Measurements from ENCODE around the gene CSAG3.
"Not testable (repeated sequence)": the region's sequence is repeated elsewhere in the genome, so short reads cannot be mapped to it uniquely, and the experiment has no call there.

Gene CSAG3

GRCh38 chrX:152758918-152759317 lies at the start of gene CSAG3:
Gene CSAG3, plus strand, starts transcription at chrX:152759218.
- DNase-seq, result not testable (repeated sequence)

GRCh38 chrX:152713195-152713594 lies 45.8 kb upstream of the CSAG3 start:
- DNase-seq, result not testable (repeated sequence)

DNA sequence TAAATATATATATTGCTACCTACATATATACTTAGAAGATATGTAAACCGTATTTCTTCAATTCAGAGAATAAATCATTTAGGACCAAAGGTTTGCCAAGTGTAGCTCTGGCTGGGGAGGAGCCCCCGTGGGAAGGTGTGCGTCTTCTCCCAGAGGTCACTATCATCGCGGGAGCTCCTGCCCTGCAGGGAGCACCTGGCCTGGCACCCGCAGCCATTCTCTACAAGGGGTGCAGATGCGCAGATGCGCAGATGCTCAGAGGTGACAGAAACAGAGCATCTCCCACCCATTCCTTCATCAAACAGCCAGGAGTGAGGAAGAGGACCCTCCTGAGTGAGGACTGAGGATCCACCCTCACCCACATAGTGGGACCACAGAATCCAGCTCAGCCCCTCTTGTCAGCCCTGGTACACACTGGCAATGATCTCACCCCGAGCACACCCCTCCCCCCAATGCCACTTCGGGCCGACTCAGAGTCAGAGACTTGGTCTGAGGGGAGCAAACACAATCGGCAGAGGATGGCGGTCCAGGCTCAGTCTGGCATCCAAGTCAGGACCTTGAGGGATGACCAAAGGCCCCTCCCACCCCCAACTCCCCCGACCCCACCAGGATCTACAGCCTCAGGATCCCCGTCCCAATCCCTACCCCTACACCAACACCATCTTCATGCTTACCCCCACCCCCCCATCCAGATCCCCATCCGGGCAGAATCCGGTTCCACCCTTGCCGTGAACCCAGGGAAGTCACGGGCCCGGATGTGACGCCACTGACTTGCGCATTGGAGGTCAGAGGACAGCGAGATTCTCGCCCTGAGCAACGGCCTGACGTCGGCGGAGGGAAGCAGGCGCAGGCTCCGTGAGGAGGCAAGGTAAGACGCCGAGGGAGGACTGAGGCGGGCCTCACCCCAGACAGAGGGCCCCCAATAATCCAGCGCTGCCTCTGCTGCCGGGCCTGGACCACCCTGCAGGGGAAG lies 44.9 kb upstream of the CSAG3 start, which contains the start of gene MAGEA2B:
TSS of gene MAGEA2B (plus strand) at position 814 of the 973 bp plus-strand sequence. CDS start 2,479 bp downstream, outside the sequence.
- not testable (repeated sequence) for DNase-seq

DNA sequence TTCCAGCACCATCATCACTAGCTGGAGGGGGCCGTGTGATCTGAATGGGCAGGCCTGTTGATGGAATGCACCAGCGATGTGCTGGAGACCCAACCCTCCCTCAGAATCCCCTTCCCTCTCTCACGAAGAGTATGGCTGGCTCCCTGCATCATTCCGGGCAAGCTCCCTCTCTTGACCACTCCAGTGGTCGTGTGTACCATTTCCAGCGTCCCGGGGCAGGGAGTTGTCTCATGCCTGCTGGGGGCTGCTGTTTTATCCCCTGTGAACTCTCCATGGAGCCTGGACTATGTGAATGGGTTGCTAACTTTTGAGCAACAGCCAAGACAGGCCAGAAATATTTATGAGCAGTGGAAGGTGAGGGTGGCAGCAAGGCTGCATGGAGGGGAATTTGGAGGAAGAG lies 33.6 kb upstream of the CSAG3 start:
- DNase-seq, result no peak

- no peak for DNase-seq
These were observed 25.6 kb upstream of the CSAG3 start, which contains the start of the genes CSAG1 and MAGEA12 for GRCh38 chrX:152733261-152733975. Gene CSAG1, minus strand, starts transcription at chrX:152733721. Its CDS starts 1,261 bp downstream, at chrX:152732460. Gene MAGEA12, plus strand, starts transcription at chrX:152733757. Its CDS starts 2,405 bp downstream, at chrX:152736162.

DNA sequence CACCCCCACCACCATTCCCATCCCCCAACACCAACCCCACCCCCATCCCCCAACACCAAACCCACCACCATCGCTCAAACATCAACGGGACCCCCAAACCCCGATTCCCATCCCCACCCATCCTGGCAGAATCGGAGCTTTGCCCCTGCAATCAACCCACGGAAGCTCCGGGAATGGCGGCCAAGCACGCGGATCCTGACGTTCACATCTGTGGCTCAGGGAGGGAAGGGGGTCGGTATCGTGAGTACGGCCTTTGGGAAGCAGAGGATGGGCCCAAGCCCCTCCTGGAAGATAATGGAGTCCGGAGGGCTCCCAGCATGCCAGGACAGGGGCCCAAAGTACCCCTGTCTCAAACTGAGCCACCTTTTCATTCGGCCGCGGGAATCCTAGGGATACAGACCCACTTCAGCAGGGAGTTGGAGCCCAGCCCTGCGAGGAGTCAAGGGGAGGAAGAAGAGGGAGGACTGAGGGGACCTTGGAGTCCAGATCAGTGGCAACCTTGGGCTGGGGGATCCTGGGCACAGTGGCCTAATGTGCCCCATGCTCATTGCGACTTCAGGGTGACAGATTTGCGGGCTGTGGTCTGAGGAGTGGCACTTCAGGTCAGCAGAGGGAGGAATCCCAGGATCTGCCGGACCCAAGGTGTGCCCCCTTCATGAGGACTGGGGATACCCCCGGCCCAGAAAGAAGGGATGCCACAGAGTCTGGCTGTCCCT lies 24.7 kb upstream of the CSAG3 start:
- DNase-seq, result not testable (repeated sequence)

DNA sequence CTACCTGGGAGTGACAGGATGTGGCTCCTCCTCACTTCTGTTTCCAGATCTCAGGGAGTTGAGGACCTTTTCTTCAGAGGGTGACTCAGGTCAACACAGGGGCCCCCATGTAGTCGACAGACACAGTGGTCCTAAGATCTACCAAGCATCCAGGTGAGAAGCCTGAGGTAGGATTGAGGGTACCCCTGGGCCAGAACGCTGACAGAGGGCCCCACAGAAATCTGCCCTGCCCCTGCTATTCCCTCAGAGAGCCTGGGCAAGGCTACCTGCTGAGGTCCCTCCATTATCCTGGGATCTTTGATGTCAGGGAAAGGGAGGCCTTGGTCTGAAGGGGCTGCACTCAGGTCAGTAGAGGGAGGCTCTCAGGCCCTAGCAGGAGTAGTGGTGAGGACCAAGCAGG lies 23.9 kb upstream of the CSAG3 start:
- no peak for DNase-seq

DNA sequence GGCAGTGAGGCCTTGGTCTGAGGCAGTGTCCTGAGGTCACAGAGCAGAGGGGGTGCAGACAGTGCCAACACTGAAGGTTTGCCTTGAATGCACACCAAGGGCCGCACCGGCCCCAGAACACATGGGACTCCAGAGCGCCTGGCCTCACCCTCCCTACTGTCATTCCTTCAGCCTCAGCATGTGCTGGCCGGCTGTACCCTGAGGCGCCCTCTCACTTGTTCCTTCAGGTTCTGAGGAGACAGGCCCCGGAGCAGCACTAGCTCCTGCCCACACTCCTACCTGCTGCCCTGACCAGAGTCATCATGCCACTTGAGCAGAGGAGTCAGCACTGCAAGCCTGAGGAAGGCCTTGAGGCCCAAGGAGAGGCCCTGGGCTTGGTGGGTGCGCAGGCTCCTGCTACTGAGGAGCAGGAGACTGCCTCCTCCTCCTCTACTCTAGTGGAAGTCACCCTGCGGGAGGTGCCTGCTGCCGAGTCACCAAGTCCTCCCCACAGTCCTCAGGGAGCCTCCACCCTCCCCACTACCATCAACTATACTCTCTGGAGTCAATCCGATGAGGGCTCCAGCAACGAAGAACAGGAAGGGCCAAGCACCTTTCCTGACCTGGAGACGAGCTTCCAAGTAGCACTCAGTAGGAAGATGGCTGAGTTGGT lies 23.0 kb upstream of the CSAG3 start:
- DNase-seq, result no peak

DNA sequence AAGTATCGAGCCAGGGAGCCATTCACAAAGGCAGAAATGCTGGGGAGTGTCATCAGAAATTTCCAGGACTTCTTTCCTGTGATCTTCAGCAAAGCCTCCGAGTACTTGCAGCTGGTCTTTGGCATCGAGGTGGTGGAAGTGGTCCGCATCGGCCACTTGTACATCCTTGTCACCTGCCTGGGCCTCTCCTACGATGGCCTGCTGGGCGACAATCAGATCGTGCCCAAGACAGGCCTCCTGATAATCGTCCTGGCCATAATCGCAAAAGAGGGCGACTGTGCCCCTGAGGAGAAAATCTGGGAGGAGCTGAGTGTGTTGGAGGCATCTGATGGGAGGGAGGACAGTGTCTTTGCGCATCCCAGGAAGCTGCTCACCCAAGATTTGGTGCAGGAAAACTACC lies 22.5 kb upstream of the CSAG3 start:
- DNase-seq, result not testable (repeated sequence)

DNA sequence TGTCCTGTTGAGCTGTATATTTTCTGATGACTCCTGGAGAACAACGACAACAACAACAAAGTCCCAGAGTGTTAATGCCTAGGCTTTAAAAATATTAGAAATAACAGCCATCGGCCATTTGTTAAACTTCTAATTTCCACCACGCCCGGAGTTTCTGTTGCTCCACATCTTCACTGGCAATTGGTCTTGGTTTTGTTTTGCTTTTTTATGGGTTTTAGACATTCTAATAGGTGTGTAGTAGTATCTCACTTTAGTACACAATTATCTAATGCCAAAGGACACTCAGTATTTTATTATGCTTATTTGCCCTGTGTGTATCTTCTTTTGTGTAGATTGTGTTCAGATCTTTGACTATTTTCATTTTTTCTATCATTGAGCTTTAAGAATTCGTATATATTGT lies 20.5 kb upstream of the CSAG3 start:
- DNase-seq, result no peak

DNA sequence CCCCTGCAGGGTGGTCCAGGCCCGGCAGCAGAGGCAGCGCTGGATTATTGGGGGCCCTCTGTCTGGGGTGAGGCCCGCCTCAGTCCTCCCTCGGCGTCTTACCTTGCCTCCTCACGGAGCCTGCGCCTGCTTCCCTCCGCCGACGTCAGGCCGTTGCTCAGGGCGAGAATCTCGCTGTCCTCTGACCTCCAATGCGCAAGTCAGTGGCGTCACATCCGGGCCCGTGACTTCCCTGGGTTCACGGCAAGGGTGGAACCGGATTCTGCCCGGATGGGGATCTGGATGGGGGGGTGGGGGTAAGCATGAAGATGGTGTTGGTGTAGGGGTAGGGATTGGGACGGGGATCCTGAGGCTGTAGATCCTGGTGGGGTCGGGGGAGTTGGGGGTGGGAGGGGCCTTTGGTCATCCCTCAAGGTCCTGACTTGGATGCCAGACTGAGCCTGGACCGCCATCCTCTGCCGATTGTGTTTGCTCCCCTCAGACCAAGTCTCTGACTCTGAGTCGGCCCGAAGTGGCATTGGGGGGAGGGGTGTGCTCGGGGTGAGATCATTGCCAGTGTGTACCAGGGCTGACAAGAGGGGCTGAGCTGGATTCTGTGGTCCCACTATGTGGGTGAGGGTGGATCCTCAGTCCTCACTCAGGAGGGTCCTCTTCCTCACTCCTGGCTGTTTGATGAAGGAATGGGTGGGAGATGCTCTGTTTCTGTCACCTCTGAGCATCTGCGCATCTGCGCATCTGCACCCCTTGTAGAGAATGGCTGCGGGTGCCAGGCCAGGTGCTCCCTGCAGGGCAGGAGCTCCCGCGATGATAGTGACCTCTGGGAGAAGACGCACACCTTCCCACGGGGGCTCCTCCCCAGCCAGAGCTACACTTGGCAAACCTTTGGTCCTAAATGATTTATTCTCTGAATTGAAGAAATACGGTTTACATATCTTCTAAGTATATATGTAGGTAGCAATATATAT lies 5.0 kb upstream of the CSAG3 start, which contains the start of gene MAGEA2:
TSS of gene MAGEA2 (minus strand) at position 157 of the 965 bp plus-strand sequence. CDS start 2,479 bp downstream, outside the sequence.
- DNase-seq, result not testable (repeated sequence)

- DNase-seq, result not testable (repeated sequence)
These were observed 4.1 kb upstream of the CSAG3 start for GRCh38 chrX:152754871-152755270.

DNA sequence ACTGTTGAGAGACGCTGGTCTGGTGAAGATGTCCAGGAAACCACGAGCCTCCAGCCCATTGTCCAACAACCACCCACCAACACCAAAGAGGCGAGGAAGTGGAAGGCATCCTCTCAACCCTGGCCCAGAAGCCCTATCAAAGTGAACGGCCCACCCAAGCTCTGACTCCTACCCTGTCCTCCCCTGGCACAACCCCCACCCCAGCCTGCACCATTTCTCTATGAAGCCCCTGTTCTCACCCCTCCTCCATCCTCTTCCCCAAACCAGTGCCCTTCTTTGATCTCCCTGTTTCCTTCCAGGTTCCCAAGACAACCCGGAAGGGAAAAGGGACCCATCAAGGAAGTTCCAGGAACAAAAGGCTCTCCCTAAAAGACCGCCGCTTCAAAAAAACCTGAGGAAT lies 526 bp downstream of the CSAG3 start:
- not testable (repeated sequence) for DNase-seq

- not testable (repeated sequence) for DNase-seq
These were observed 2.6 kb downstream of the CSAG3 start for GRCh38 chrX:152761582-152761981.

DNA sequence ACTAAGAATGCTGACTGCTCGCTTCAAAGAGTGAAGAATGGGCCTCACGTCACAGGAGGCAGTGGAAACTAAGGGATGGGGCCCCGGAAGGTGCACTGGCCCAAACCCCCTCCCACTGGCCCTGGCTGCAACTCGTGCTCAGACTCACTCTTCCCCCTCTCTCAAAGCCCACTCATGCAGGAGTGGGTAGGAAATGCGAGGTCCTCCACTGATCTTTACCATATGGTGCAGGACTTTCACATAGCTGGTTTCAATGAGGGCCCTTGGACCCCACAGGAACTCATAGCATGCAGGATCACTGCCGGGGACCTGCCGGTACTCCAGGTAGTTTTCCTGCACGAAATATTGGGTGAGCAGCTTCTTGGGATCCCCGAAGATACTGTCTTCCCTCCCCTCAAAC lies 7.5 kb downstream of the CSAG3 start:
- not testable (repeated sequence) for DNase-seq

- DNase-seq, result not testable (repeated sequence)
These were observed 10.7 kb downstream of the CSAG3 start, which contains the start of gene MAGEA6 for GRCh38 chrX:152769549-152770289. Gene MAGEA6, minus strand, starts transcription at chrX:152769689. Its CDS starts 2,039 bp downstream, at chrX:152767650.

DNA sequence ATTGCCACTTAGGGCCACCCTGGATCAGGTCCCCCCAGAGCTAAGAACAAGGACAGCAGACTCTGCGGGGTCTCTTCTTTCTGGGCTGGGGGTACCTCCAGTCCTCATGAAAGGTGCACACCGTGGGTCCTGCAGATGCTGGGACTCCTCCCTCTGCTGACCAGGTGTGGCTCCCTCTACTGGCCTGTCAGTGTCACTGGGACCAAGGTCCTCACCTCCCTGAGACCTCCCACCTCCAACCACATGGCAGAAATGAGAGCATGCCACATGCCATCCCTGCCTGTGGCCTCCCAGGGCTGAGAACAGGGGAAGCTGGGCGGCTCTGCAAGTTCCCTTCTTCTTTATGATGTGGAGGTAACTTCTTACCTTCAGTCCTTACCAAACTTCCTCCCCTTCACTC lies 28.0 kb downstream of the CSAG3 start:
- DNase-seq, result not testable (repeated sequence)

- no peak for DNase-seq
These were observed 39.9 kb downstream of the CSAG3 start for GRCh38 chrX:152798945-152799344.

GRCh38 chrX:152806035-152806434 lies 47.0 kb downstream of the CSAG3 start:
- no peak for DNase-seq
